Islet of Langerhans (tissue), 1 donor: ENCODE measurements around the gene DOK1.
"Not testable (repeated sequence)": the region's sequence is repeated elsewhere in the genome, so short reads cannot be mapped to it uniquely, and the experiment has no call there.

Experiments used
- FAIRE-seq: peaks from one replicate; lab custom pipeline; 2011; peaks lifted over from hg19 to GRCh38; lab: Jason Lieb, UNC

Gene DOK1

GRCh38 chr2:74548900-74549826 is 5.4 kb upstream of the DOK1 start:
- FAIRE-seq, result no peak

DNA sequence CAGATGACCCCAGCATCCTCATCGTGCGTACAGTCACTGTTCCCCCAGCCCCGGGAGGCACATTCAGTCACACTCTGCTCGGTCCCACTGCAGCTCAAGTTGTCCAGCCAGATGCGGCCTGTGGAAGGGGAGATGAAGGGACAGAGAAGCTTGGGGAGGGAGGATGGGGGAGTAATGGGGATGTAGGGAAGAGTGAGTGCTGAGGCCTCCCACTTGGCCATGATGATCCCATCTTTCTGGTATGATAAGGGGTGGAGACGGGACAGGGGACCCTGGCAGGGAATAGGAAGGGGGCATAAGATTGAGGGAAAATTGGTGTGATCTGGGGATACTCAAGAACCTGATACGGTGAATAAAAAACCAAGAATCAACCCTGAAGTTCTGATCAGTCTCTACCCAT is 4.3 kb upstream of the DOK1 start:
- FAIRE-seq, result no peak

DNA sequence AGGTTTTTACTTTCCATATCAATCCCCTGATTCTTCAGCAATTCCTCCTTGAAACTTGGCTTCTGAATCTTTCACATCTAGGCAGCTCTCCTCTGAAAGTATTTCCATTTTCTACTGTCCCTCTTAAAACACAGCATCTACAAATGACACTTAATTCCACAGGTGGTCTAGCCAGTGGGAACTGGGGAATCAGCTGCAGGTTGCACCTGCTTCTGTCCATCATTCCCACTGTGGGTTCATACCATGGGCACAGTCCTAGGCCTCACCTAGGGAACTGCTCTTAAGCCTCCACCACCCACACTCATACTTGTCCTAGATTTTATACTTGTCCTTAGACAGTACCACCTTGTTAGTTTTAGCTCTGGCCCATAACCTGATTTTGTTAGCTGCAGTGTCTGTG is 3.0 kb upstream of the DOK1 start:
- FAIRE-seq, result no peak

DNA sequence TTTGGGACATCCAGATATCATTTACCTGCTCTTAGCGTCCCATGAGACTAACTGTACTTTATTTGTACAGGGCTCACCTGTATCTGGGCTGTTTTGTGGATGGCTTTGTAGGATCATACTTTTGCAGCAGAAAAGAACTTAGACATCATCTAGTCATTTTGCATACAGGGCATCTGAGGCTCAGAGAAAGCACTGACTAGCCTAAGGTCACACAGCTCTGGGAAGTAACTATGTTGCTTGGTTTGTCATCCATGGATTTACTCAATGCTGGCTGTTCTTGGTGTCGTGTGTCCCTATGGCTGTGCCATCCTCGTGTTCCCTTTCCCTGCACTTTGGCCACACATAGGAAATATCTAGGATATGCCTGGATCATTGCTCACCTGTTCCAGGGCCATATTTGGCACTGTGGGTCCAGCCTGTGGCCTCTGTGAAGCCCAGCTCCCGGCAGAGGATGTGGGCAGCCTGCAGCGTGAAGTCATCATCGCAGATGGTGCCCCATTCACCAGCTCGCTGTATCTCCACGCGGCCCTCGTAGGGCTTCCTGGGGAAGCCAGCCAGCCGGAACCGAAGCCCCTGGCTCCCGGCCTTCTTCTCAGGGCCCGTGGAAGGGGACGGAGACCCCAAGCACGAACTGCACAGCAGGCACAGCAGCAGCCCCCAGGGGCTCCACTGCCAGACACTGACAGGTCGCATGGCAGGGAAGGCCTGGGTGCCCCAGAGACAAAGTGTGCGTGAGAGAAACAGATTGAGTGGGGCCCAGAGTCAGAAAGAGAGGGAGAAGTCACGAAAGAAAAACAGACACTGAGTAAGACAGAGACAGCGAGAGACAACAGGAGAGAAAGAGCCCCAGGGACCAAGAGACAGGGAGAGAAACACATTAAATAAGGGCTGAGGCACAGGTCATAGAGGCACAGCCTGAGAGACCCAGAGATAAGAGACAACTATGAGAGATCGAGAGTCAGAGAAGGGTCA is 2.3 kb upstream of the DOK1 start:
- no peak for FAIRE-seq

DNA sequence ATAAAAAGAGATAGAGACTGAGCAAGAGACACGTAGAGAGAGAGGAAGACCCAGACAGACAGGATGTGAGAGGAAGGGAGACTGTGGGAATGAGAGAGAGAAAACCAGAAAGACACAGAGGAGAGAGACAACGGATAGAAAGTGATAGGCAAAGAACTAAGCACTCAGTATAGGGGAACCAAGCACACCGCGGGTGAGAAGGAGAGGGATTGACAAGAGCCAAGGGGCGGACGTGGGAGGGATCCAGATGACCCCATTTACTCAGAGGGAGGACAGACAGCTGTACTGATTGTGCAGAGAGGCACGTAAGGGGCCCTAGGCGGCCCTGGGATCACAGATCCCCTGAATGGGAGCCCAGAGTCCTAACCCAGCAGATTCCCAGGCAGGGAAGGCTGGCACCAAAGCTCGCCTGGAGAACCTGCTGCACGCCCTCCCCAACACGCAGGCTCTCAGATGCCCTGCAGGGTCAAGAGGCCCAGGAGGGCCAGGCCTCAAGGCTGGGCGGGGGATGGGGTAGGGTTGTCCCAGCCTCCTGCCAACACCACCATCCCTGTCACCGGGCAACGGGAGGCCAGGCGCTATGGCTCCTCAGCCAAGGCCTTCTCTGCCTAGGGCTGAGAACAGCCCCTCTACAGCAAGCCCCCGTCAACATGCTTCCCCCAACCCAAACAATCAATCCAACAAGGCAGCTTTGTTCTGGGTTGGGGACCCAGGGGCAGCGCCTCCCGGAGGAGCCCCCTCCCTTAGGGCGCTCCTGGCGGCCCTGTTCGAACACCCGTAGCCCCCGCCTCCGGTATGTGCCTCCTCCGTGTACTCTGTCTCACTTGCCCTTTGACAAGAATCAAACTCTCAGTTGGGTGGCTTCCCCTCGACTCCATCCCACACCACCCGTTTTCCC is 1.4 kb upstream of the DOK1 start:
- FAIRE-seq, result no peak

- FAIRE-seq, result no peak
Observed at GRCh38 chr2:74554820-74555531, 456 bp downstream of the DOK1 start.

GRCh38 chr2:74555610-74556103 is 1.1 kb downstream of the DOK1 start:
- no peak for FAIRE-seq

- no peak for FAIRE-seq
Observed at GRCh38 chr2:74556159-74556558, 1.6 kb downstream of the DOK1 start.

GRCh38 chr2:74556831-74557370 is 2.4 kb downstream of the DOK1 start:
- FAIRE-seq, result no peak

GRCh38 chr2:74558284-74559230 is 4.0 kb downstream of the DOK1 start:
- no peak for FAIRE-seq

DNA sequence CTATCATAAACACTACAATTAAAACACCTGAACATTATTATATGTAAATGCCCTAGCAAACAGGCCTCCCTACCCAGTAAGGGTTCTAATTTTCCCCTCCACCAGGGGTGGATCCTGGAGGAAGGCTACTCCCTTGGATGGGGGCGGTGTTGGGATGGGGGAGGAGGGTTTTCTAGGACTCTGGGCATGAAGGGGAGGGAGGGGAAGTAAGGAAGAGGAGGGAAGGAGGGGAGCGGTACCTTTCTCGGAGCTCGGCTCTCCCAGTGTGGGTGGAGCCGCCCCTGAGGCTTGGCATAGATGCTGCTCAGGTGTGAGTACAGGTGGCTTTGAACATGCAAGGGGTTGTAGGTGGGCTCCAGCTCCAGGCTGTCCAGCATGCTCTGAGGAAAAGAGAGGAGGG is 5.4 kb downstream of the DOK1 start:
- no peak for FAIRE-seq

DNA sequence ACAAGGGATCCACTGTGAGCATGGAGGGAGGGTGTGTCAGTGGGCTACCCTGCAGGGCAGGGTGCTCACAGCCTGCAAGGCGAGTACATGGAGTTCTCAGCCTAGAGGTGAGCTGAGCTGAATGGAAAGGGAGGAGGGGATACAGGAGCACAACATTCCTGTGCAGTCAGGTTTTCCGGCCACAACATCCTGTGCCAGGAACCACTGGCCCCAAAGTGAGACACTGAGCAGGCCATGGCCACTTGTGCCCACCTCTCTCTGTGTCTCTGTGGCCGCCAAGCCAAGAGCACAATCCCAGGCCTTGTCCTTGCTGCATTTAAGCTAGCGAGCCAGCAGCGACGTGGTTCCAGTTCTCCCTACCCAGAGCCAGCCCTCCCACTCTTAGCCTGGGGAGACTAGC is 6.1 kb downstream of the DOK1 start:
- no peak for FAIRE-seq

DNA sequence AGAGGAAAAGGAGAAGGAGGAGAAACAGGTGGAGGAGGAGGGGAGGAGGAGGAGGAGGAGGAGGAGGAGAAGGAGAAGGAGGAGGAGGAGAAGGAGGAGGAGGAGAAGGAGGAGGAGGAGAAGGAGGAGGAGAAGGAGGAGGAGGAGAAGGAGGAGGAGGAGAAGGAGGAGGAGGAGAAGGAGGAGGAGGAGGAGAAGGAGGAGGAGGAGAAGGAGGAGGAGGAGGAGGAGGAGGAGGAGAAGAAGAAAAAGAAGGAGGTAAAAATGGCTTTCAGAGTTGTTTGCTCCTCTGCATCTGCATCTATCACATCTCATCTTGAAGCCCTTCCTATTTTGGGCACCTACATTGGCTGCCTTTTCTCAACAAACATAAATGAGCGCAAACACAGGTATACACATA is 6.5 kb downstream of the DOK1 start:
- FAIRE-seq, result not testable (repeated sequence)

GRCh38 chr2:74562126-74562775 is 7.7 kb downstream of the DOK1 start:
- FAIRE-seq, result no peak

GRCh38 chr2:74564222-74564621 is 9.7 kb downstream of the DOK1 start:
- no peak for FAIRE-seq

- FAIRE-seq, result no peak
Observed at GRCh38 chr2:74566076-74566753, 11.7 kb downstream of the DOK1 start.

- no peak for FAIRE-seq
Observed at GRCh38 chr2:74566754-74567085, 12.2 kb downstream of the DOK1 start.

- FAIRE-seq, result no peak
Observed at GRCh38 chr2:74567881-74568280, 13.4 kb downstream of the DOK1 start.

- FAIRE-seq, result no peak
Observed at GRCh38 chr2:74569686-74570085, 15.2 kb downstream of the DOK1 start.
